ENCODE measurements around the gene HSF2BP. TPM values are rescaled to one million over a fixed set of nuclear protein-coding genes. Genes with fewer than 3 reads are reported as not detected.
"Not testable (repeated sequence)": the region's sequence is repeated elsewhere in the genome, so short reads cannot be mapped to it uniquely, and the experiment has no call there.

HSF2BP gene
- total RNA-seq, 1 donor from 2014 or later = 1.0 TPM

DNA sequence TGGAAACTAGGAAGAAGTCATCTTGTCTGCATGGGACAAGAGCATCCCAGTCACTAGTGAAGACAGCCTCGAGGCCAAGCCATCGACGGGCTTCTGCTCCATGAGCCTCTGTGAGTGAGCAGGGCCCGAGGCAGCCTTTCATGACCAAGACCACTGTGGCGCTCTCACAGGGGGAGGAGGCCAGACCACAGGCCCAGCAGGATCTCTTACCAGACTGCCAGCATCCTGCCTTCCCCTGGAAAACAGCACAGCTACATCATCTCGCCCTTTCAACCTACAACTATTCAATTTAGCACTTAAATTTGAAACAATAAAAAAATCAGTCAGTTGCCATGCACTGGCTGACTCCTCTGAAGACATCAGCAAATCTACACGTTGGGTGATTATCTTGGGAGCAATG, 85.4 kb downstream of the HSF2BP start:
- H3K4me1 Mint-ChIP-seq (ENCODE audit: low read depth, unreplicated experiment) = peaks cover 3% of the 10 kb centered on the region
- H3K9me3 Mint-ChIP-seq (ENCODE audit: unreplicated experiment) = peaks cover 2% of the 10 kb centered on the region
- H3K36me3 Mint-ChIP-seq (ENCODE audit: unreplicated experiment) = no peaks in the 10 kb centered on the region
- no peak overlapping the region for H3K4me3 Mint-ChIP-seq (ENCODE audit: unreplicated experiment)
- DNase-seq = no peak
- H3K27me3 Mint-ChIP-seq (ENCODE audit: unreplicated experiment) = no peaks in the 10 kb centered on the region
- TF ChIP-seq, protein P1, sequence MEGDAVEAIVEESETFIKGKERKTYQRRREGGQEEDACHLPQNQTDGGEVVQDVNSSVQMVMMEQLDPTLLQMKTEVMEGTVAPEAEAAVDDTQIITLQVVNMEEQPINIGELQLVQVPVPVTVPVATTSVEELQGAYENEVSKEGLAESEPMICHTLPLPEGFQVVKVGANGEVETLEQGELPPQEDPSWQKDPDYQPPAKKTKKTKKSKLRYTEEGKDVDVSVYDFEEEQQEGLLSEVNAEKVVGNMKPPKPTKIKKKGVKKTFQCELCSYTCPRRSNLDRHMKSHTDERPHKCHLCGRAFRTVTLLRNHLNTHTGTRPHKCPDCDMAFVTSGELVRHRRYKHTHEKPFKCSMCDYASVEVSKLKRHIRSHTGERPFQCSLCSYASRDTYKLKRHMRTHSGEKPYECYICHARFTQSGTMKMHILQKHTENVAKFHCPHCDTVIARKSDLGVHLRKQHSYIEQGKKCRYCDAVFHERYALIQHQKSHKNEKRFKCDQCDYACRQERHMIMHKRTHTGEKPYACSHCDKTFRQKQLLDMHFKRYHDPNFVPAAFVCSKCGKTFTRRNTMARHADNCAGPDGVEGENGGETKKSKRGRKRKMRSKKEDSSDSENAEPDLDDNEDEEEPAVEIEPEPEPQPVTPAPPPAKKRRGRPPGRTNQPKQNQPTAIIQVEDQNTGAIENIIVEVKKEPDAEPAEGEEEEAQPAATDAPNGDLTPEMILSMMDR (IDR thresholded peaks at IDR 0.05; ENCODE audit: partially characterized antibody, unreplicated experiment) = no peak
- H3K27ac Mint-ChIP-seq (ENCODE audit: unreplicated experiment) = no peak overlapping the region

DNA sequence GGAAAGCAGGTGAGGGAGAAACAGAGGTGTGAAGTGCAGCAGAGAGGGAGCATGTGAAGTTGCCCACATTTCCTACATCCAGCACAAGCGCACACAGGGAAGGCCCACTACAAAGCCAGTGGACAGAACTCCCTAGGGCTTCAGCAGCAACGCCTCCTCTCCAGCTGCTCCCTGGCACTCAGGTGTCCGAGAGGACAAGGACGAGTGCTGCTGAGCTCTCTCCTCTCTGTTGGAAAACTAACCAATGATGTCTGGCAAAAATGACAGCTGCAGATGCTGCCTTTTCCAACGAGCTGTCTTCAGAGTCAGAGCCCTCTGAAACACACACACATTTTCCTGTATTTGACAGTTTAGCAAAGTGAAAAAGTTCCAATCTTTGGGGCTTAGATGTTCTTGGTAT, 86.8 kb downstream of the HSF2BP start:
- Mint-ChIP-seq H3K27me3 (ENCODE audit: unreplicated experiment) (no peaks in the 10 kb centered on the region), H3K27ac (ENCODE audit: unreplicated experiment) (no peak overlapping the region), H3K9me3 (ENCODE audit: unreplicated experiment) (peaks cover 2% of the 10 kb centered on the region), H3K4me1 (ENCODE audit: low read depth, unreplicated experiment) (peaks cover 3% of the 10 kb centered on the region), H3K36me3 (ENCODE audit: unreplicated experiment) (no peaks in the 10 kb centered on the region), H3K4me3 (ENCODE audit: unreplicated experiment) (no peak overlapping the region)
- no peak for DNase-seq
- TF ChIP-seq, protein P1 (IDR thresholded peaks at IDR 0.05; ENCODE audit: partially characterized antibody, unreplicated experiment) = no peak

DNA sequence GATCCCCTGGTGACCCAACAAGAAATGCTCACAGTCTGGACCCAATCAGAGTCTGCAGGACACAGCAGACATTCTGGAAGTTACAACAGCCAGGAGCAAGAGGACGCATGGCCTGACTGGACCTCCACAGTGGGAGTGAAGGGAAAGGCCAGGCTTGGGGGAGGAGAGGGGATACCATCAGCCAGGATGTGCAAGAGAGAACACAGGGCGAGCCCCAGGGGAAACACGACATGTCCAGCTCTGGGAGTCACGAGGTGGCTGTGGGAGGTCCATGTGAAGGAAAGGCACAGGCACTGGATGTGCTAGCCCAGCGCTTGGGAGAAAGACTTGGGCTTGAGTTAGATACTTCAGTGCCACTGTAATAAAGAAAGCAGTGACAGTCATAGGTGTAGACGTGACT, 87.3 kb downstream of the HSF2BP start:
- Mint-ChIP-seq H3K9me3 (ENCODE audit: unreplicated experiment) (peaks cover 2% of the 10 kb centered on the region), H3K4me1 (ENCODE audit: low read depth, unreplicated experiment) (peaks cover 3% of the 10 kb centered on the region), H3K27ac (ENCODE audit: unreplicated experiment) (no peak overlapping the region), H3K36me3 (ENCODE audit: unreplicated experiment) (no peaks in the 10 kb centered on the region), H3K4me3 (ENCODE audit: unreplicated experiment) (no peak overlapping the region), H3K27me3 (ENCODE audit: unreplicated experiment) (no peaks in the 10 kb centered on the region)
- no peak for DNase-seq
- TF ChIP-seq, protein P1 (IDR thresholded peaks at IDR 0.05; ENCODE audit: partially characterized antibody, unreplicated experiment) = no peak

DNA sequence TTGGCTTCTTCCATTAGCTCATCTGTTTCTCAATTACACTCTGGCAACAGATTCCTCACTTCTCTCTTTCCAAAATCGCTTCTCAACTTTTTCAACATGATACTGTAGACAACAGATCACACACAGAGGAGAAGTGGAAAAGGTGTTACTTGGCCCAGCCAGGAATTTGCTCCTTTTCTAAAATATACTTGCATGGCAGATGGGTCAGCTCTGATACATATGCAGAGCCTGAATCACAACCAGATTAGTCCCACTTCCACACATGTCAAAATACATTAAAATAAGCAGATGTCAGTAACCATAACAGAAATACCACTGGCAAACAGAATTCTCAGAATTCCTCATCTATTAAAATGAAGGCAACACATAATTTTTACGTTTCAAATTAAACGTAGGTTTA, 89.1 kb downstream of the HSF2BP start:
- H3K9me3 Mint-ChIP-seq (ENCODE audit: unreplicated experiment); H3K27me3 Mint-ChIP-seq (ENCODE audit: unreplicated experiment); H3K36me3 Mint-ChIP-seq (ENCODE audit: unreplicated experiment); H3K27ac Mint-ChIP-seq (ENCODE audit: unreplicated experiment); DNase-seq; H3K4me3 Mint-ChIP-seq (ENCODE audit: unreplicated experiment); H3K4me1 Mint-ChIP-seq (ENCODE audit: low read depth, unreplicated experiment): not testable (repeated sequence)

DNA sequence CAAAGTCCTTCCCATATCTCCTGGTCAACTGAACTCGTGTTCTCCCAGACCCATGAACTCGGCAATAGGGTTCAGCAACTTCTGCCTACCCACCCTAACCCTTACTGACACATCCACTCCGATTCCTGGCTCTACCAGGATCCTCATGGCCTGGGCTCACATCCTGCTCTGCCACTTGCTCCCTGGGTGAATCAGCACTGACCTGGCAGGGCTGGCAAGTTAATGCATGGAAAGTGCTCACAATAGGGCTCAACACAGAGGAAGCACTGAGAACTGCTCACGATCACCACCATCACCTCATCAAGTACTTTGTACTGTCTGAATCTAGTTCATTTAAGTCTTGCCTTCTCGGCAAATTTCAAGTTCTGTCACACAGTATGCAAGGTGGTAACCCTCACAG, 96.8 kb downstream of the HSF2BP start:
- DNase-seq; H3K9me3 Mint-ChIP-seq (ENCODE audit: unreplicated experiment); H3K36me3 Mint-ChIP-seq (ENCODE audit: unreplicated experiment); H3K27me3 Mint-ChIP-seq (ENCODE audit: unreplicated experiment); H3K27ac Mint-ChIP-seq (ENCODE audit: unreplicated experiment); H3K4me3 Mint-ChIP-seq (ENCODE audit: unreplicated experiment); H3K4me1 Mint-ChIP-seq (ENCODE audit: low read depth, unreplicated experiment): not testable (repeated sequence)

DNA sequence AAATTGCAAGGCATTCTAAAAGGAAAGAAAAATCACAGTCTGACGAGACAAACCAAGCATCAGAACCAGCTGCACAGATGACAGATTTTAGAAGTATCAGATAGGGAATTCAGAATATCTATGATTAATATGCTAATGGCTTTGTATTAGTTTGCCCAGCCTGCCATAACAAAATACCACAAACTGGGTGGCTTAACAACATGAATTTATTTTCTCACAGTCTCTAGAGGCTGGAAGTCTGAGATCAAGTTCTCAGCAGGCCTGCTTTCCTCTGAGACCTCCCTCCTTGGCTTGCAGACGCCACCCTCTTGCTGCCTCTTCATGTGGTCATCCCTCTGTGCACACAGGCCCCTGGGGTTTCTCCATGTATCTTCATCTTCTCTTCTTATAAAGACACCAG, 118.7 kb downstream of the HSF2BP start:
- not testable (repeated sequence) for H3K4me3 Mint-ChIP-seq (ENCODE audit: unreplicated experiment); DNase-seq; H3K9me3 Mint-ChIP-seq (ENCODE audit: unreplicated experiment); H3K27me3 Mint-ChIP-seq (ENCODE audit: unreplicated experiment); H3K36me3 Mint-ChIP-seq (ENCODE audit: unreplicated experiment); H3K4me1 Mint-ChIP-seq (ENCODE audit: low read depth, unreplicated experiment); H3K27ac Mint-ChIP-seq (ENCODE audit: unreplicated experiment)

DNA sequence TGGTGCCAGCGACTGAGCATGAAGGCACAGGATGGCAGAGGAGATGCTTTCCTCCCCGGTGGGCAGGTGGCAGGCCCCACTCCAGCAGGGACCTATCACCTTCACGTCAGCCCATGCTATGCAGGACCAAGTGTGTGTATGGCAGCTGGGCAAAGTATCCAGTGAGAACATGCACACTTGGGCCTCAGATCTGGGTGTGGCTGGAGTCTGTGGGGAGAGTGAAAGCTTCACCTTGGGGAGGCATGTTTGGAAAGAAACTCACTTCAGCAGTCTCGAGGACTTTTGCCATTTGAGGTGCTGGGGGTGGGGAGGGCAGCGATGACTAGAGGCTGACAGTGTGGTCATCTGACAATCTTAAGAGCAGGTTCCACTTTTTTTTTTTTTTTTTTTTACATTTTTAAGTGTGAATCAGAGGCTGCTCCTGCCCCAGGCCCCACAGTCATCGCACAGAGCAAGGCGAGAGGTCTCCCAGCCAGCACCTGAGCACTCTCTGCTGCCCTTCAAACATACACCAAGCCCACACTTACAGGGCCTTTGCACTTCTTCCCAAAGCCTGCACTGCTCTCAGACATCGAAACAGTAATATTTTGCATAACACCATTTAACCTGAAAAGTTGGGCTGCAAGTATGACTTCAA, 136.7 kb downstream of the HSF2BP start:
- H3K27ac Mint-ChIP-seq (ENCODE audit: unreplicated experiment); DNase-seq; H3K36me3 Mint-ChIP-seq (ENCODE audit: unreplicated experiment); H3K27me3 Mint-ChIP-seq (ENCODE audit: unreplicated experiment); H3K4me1 Mint-ChIP-seq (ENCODE audit: low read depth, unreplicated experiment); H3K9me3 Mint-ChIP-seq (ENCODE audit: unreplicated experiment); H3K4me3 Mint-ChIP-seq (ENCODE audit: unreplicated experiment): not testable (repeated sequence)

DNA sequence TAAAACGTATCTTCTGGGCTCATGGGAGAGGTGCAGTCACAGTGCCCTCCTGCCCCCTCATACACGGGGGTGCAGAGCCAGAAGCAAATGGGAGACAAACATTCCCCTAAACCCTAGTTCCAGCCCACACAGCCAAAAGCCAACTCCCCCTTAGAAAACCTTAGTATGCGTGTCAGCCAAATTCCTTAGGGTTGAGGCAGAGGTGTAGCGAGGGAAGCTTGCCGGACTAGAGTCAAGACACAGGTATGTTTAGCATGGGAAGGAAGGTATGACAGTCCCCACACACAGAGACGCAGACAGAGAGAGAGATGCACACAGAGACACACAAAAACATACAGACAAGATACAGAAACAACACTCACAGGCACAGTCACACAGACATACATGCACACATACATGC, 141.6 kb downstream of the HSF2BP start:
- not testable (repeated sequence) for H3K27ac Mint-ChIP-seq (ENCODE audit: unreplicated experiment); H3K27me3 Mint-ChIP-seq (ENCODE audit: unreplicated experiment); H3K4me3 Mint-ChIP-seq (ENCODE audit: unreplicated experiment); H3K4me1 Mint-ChIP-seq (ENCODE audit: low read depth, unreplicated experiment); H3K9me3 Mint-ChIP-seq (ENCODE audit: unreplicated experiment); DNase-seq; H3K36me3 Mint-ChIP-seq (ENCODE audit: unreplicated experiment)

DNA sequence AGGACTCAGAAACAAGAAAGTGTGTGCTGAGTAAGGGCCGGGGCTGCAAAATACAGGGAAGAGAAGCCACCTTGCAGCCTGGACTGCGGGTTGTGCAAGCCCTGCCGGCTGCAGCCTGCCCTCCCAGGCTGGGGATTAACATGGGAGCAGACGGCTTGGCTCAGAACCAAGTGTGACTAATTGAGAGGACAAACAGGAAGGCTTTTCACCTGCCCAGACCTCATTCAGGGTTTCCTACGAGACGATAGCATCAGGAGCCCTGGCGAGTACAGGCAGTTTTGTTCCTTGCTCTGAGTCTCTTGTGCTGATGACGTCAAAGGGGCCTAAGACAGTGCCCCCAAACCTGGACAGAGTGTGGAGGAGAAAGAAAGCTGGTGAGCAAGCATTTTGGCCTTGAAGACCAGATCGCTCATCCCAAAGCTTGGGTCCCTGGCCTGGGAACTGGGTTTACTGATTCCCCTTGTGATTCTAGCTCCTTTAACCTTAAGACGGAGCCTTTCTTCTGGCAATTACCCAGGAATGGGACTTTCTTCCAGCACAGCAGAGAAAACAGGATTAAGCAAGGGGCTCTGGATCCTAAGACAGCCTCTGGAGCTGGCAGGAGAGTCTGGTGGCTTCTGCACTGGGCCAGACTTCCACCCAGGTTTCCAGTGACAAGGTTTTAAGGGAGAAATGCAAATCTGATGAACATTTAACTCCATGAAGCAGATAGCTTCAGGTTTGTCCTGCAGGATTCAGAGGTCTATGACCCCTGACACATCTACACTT, 142.2 kb downstream of the HSF2BP start:
- not testable (repeated sequence) for H3K4me1 Mint-ChIP-seq (ENCODE audit: low read depth, unreplicated experiment); H3K4me3 Mint-ChIP-seq (ENCODE audit: unreplicated experiment); H3K27ac Mint-ChIP-seq (ENCODE audit: unreplicated experiment); H3K9me3 Mint-ChIP-seq (ENCODE audit: unreplicated experiment); DNase-seq; H3K27me3 Mint-ChIP-seq (ENCODE audit: unreplicated experiment); H3K36me3 Mint-ChIP-seq (ENCODE audit: unreplicated experiment)
